ENCODE data around the gene SLIT1.

The SLIT1 gene

GRCh38 chr10:97169911-97170693, 15.7 kb downstream of the SLIT1 start:
- DNase-seq: no peak

- DNase-seq: no peak
Measured at GRCh38 chr10:97169063-97169462, 16.7 kb downstream of the SLIT1 start.

DNA sequence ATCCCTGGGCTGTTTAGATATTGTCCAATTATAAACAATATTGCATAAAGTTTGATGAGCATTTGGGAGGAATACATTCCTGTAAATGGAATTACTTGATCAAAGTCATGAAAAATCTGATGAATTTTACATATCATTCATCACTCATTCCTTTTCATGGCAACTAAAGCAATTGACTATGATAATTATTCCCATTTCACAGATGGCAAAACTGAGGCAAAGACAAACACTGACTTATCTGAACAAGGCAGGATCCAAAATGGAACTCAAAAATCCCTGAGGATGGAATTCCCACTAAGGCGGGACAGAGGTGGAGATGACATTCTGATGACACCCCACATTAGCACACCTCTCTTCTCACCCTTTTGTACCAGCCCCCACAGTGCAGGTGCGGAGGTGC, 17.1 kb downstream of the SLIT1 start:
- DNase-seq: no peak

DNA sequence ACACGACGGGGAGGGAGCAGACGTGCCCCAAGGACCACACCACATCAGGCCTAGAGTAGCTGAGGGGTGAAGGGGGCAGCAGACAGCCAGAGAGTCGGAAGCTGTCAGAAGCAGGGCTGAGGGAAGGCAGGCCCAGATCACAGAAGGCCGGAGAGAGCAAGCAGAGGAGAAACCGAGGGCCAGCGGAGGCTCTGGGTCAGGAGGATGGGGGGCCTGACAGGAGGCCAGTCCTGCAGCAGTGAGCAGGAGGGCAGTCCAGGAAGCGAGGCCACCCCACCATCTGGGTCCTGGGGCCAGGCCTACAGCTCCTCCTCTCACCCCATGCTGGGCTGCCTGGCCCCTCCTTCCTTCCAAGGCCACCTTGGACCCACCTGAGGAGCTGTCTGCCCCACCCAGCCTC, 20.3 kb downstream of the SLIT1 start:
- no peak for DNase-seq

DNA sequence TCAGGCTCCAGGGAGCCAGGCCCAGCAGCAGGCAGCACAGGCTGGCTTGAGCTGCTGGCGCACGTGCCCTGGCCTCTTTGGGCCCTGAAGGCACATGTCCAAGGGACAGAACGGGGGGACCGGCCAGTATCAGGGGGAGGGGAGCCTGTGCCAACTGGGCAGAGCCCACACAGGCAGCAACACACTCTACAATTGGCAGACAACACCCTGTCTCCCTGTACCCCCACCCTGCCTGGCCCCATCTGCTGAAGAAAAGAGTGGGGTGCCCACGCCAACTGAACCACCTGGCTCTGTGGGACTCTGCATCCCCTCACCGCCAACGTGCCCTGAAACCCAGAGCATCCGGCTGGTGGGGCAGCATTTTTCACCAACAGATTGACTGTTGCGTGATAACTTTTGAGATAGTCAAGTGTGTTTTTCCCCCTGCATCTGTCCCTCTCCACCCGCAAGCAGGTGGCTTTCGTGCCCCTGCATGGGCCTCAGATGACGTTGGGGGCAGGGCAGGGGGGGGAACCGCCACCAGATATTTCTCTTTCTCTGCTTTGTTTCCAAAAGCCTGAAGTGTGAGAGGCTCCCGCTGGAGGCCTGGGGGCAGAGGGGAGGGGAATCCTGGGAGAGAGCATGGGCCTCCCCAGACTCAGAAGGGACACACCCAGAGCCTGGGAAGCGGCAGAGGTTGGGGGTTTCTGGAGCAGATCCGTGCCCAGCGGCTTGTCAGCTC, 21.8 kb downstream of the SLIT1 start:
- DNase-seq: no peak

DNA sequence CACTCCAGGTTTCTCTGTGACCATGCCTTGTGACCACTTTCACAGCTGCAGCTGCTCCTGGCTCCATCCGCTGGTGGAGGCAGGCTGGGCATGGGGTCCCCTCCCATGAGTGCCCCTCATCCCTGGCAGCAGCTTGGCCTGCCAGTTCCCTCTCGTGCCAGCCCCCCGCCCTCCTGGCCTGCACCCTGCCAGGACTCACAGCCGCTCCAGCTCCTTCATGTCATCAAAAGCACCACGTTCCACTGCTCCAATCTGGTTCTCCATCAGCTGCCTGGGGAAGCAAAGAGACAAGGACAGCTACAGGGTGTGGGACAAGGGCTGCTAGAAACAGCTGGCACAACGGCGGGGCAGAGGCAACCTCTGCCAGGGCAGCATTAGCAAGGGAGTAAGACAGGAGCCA, 22.6 kb downstream of the SLIT1 start:
- no peak for DNase-seq

DNA sequence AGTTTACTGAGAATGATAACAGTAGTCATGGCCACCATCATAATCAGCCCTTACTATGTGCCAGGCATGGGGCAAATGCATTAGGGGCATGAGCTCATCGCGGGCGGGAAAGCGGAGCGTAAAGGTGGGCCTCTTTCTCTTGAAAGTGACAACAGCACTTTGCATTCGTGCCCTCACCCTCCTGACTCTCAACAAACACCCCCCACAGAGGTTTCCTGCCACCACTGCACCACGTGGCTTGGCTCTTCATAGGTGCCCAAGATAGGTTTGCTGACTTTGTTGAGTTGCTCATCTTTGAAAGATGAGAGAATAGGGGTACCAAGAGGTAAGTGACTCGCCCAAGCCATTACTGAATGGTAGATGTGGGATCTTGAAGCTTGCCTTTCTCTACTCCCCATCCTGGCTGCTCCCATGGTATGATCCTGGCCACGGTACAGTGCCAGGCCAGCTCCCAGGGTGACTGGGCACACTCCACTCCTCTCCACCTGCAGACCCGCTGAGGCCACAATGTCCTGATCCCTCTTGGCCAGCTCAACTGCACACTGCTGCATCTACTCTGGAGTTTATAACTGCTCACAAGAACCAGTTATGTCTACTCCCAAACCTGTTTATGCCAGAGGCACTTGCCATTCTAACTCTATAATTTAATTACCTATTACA, 26.0 kb downstream of the SLIT1 start:
- no peak for DNase-seq

DNA sequence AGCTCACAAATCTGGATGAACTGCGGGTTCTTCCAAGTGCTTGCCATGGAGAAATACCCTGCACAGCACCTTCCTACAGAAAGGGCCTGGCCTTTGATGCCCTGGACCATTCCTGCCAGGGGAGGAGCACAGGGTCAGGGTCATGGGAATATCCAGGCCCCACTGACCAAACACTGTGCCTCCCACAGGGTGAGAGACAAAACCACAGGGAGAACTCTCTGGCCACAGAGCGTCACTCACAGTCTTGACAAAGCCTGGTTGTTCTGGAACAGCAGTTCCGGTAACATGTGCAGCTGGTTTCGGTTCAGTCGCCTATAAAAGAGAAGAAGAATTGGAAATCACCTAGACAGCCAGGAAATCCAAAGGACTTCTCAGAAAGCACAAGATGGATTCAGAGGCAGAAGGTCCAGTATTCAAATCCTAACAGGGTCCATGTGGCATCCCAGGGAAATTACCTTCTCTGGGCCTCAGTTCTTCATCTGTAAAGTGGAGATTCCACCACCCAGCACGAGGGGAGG, 28.1 kb downstream of the SLIT1 start:
- no peak for DNase-seq

- no peak for DNase-seq
Measured at GRCh38 chr10:97154781-97155180, 31.0 kb downstream of the SLIT1 start.

GRCh38 chr10:97154162-97154561, 31.6 kb downstream of the SLIT1 start:
- DNase-seq: no peak

- DNase-seq: no peak
Measured at GRCh38 chr10:97153270-97153850, 32.4 kb downstream of the SLIT1 start.

DNA sequence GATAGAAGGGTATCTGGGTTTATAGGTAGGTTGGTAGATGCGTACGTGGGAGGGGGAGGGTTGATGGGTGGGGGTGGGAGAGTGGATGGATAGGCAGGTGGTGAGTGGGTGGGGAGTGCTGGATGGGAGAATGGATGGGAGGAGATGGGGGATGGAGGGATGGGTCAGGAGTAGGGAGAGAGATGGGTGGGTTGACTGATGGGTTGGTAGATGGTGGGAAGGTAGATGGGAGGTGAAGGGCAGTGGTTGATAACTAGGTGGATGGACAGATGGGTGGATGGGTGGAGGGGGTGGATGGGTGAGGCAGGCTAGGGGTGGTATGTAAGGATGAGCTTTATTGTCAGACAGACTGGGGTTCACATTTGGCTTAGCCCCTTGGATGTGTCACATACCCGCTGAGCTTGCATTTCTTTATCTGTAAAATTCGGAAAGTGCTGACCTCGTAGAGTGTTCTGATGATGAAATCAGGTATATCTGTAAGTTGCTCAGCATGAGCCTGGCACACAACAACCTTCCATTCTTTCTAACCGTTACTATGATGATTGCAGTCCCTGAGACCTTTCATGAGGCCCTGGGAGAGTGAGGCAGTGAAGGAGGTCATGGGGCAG, 34.3 kb downstream of the SLIT1 start:
- DNase-seq: no peak

GRCh38 chr10:97150616-97151015, 35.1 kb downstream of the SLIT1 start:
- no peak for DNase-seq

DNA sequence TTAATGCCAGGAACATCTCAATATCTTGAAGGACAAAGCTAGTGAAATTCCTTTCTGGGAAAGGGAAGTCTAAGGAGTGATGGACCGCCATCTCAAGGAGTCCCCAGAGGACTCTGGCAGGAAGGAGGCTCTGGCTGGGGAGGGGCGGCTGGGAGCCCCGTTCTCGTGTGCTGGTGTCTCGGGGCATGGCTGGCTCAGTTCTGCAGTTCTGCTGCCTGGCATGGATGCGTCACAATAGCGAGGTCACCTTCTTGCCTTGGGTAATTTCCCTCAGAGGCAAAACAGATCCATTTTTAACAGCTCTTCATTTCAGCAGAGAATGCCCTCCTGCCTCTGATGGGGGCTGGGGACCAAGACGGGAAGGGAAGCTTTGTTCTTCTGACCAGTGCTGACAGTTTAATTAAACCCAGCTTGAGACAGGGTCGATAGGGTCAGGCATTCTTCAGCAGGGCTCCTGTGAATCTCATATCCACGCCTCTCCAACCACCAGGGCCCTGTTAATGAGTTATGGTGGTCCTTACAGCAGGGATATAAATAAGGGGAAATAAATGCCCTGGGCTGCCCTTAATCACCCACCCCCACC, 35.7 kb downstream of the SLIT1 start:
- DNase-seq: no peak

GRCh38 chr10:97149079-97149531, 36.7 kb downstream of the SLIT1 start:
- DNase-seq: no peak

DNA sequence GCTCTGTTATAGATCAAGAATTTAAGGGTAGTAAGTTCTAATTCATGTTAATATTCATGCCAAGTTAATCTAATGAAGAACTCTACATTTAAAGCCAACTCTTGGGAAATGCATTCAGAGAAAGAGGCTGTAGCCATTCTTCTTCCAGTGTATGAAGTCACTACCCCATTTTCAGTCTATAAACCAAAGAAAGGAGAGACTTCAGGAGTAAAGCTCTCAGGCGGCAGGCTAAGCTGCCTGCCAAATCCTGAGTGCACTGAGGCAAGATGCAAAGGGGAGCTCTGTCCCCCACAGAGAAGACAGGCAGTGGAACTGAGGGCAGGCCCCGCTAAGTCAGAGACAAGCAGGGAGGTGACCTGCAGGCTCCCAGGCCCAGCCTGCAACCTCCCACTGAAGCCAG, 41.5 kb downstream of the SLIT1 start:
- no peak for DNase-seq

- DNase-seq: no peak
Measured at GRCh38 chr10:97142834-97143233, 42.9 kb downstream of the SLIT1 start.

GRCh38 chr10:97140902-97141745, 44.6 kb downstream of the SLIT1 start:
- no peak for DNase-seq

- DNase-seq: no peak
Measured at GRCh38 chr10:97140049-97140846, 45.5 kb downstream of the SLIT1 start.

DNA sequence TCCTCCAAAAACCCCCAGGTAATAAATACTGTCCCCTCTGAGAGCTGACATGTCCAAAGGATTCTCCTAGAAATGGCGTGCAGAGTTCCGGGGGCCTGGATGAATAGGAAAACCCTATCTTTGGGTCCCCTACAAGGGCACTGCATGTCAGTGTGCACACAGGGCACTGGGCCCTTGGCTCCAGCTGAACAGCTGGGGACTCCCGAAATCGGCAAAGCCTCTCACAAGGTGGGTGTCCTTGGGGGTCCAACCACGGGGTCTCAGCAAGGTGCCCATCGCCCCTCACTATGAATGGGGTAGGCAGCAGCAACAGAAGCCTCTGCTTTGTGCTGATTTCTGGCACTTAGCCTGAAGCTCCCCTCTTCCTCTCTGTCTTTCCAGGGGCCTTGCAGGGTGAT, 46.1 kb downstream of the SLIT1 start:
- no peak for DNase-seq

GRCh38 chr10:97138846-97139245, 46.9 kb downstream of the SLIT1 start:
- DNase-seq: no peak

Measured in NCI-H2107 (cell line).